ENCODE results near the gene DCDC2C. TPM values are rescaled to one million over a fixed set of nuclear protein-coding genes. Genes with fewer than 3 reads are reported as not detected.
"Not testable (repeated sequence)": the region's sequence is repeated elsewhere in the genome, so short reads cannot be mapped to it uniquely, and the experiment has no call there.

The DCDC2C gene
- total RNA-seq, result 0.14 TPM

- no peak for DNase-seq (ENCODE audit: low spot score)
These were observed at the start of gene DCDC2C for GRCh38 chr2:3703236-3703756. DCDC2C (plus strand) TSS chr2:3703575; CDS start chr2:3703752, 177 bp downstream.

GRCh38 chr2:3654011-3654410, 49.4 kb upstream of the DCDC2C start:
- no peak for DNase-seq (ENCODE audit: low spot score)

GRCh38 chr2:3654531-3655225, 48.7 kb upstream of the DCDC2C start:
- no peak for DNase-seq (ENCODE audit: low spot score)

- no peak for DNase-seq (ENCODE audit: low spot score)
These were observed 47.3 kb upstream of the DCDC2C start for GRCh38 chr2:3655871-3656761.

- no peak for DNase-seq (ENCODE audit: low spot score)
These were observed 46.3 kb upstream of the DCDC2C start for GRCh38 chr2:3656762-3657721.

GRCh38 chr2:3657881-3658280, 45.5 kb upstream of the DCDC2C start, which contains the start of gene ALLC:
ALLC (plus strand) TSS chr2:3658200; CDS start chr2:3671158, 12,958 bp downstream.
- no peak for DNase-seq (ENCODE audit: low spot score)

GRCh38 chr2:3659447-3660432, 43.6 kb upstream of the DCDC2C start:
- DNase-seq (ENCODE audit: low spot score), result no peak

- not testable (repeated sequence) for DNase-seq (ENCODE audit: low spot score)
These were observed 42.7 kb upstream of the DCDC2C start for GRCh38 chr2:3660640-3661039.

- DNase-seq (ENCODE audit: low spot score), result no peak
These were observed 42.2 kb upstream of the DCDC2C start for GRCh38 chr2:3661149-3661660.

- no peak for DNase-seq (ENCODE audit: low spot score)
These were observed 41.1 kb upstream of the DCDC2C start for GRCh38 chr2:3662239-3662638.

GRCh38 chr2:3664118-3664517, 39.3 kb upstream of the DCDC2C start:
- DNase-seq (ENCODE audit: low spot score), result no peak

GRCh38 chr2:3664925-3665324, 38.5 kb upstream of the DCDC2C start:
- no peak for DNase-seq (ENCODE audit: low spot score)

- DNase-seq (ENCODE audit: low spot score), result no peak
These were observed 37.3 kb upstream of the DCDC2C start for GRCh38 chr2:3665886-3666612.

GRCh38 chr2:3666613-3666975, 36.8 kb upstream of the DCDC2C start:
- DNase-seq (ENCODE audit: low spot score), result no peak

- no peak for DNase-seq (ENCODE audit: low spot score)
These were observed 36.2 kb upstream of the DCDC2C start for GRCh38 chr2:3667151-3667631.

GRCh38 chr2:3669656-3670055, 33.7 kb upstream of the DCDC2C start:
- DNase-seq (ENCODE audit: low spot score), result no peak

GRCh38 chr2:3670376-3670775, 33.0 kb upstream of the DCDC2C start:
- no peak for DNase-seq (ENCODE audit: low spot score)

- no peak for DNase-seq (ENCODE audit: low spot score)
These were observed 32.4 kb upstream of the DCDC2C start for GRCh38 chr2:3670941-3671340.

All from mucosa of gallbladder (tissue), 1 donor.